ENCODE results near the gene GPER1.
"Not testable (repeated sequence)": the region's sequence is repeated elsewhere in the genome, so short reads cannot be mapped to it uniquely, and the experiment has no call there.

GPER1 gene

DNA sequence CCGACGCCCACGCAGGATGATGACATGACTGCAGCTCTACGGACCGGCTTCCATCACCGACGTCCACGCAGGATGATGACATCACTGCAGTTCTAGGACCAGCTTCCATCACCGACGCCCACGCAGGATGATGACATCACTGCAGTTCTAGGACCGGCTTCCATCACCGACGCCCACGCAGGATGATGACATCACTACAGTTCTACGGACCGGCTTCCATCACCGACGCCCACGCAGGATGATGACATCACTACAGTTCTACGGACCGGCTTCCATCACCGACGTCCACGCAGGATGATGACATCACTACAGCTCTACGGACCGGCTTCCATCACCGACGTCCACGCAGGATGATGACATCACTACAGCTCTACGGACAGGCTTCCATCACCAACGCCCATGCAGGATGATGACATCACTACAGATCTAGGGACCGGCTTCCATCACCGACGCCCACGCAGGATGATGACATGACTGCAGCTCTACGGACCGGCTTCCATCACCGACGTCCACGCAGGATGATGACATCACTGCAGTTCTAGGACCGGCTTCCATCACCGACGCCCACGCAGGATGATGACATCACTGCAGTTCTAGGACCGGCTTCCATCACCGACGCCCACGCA lies 28.6 kb downstream of the GPER1 start:
- not testable (repeated sequence) for DNase-seq (ENCODE audit: low read depth in 3 of 3, low spot score in 1 of 3)

DNA sequence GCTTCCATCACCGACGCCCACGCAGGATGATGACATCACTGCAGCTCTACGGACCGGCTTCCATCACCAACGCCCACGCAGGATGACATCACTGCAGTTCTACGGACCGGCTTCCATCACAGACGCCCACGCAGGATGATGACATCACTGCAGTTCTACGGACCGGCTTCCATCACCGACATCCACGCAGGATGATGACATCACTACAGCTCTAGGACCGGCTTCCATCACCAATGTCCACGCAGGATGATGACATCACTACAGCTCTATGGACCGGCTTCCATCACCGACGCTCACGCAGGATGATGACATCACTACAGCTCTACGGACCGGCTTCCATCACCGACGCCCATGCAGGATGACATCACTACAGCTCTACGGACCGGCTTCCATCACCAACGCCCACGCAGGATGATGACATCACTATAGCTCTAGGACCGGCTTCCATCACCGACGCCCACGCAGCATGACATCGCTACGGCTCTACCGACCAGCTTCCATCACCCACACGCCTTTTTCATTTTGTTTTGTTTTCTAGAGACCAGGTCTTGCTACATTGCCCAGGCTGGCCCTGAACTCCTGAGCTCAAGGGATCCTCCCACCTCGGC lies 29.5 kb downstream of the GPER1 start:
- no peak for DNase-seq (ENCODE audit: low read depth in 3 of 3, low spot score in 1 of 3)

DNA sequence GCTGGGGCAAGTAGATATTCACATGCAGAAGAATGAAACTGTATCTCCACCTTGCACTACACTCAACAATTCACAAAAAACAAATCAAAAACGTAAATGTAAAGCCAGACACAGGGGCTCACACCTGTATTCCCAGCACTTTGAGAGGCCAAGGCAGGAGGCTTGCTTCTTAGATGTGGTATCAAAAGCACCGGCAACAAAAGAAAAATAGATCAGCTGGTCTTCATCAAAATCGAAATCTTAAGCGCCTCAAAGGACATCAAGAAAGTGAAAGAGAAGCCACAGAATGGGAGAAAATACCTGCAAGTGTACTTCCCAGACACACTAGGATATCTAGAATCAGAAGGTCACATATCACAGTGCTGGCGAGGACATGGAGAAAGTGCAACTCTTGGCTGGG lies 31.3 kb downstream of the GPER1 start:
- DNase-seq (ENCODE audit: low read depth in 3 of 3, low spot score in 1 of 3), result no peak

GRCh38 chr7:1120791-1121190 lies 32.9 kb downstream of the GPER1 start:
- DNase-seq (ENCODE audit: low read depth in 3 of 3, low spot score in 1 of 3), result no peak

DNA sequence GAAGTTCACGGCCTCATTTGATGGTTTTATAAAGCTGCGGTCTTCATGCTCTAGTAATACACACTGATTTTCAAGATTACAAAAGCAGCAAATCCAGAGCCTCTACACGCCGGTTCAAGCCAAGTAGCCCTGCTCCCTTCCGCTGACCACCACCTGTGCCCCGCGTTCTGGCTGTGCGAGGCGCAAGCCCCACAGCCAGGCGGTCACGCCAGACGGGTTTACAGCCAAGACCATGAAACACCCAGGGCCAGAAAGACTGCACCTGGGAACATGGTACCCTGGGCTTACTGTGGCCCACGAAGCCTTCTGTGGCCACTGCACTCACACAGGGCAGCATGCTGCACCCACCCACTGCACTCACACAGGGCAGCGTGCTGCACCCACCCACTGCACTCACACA lies 33.6 kb downstream of the GPER1 start:
- DNase-seq (ENCODE audit: low read depth in 3 of 3, low spot score in 1 of 3), result no peak

DNA sequence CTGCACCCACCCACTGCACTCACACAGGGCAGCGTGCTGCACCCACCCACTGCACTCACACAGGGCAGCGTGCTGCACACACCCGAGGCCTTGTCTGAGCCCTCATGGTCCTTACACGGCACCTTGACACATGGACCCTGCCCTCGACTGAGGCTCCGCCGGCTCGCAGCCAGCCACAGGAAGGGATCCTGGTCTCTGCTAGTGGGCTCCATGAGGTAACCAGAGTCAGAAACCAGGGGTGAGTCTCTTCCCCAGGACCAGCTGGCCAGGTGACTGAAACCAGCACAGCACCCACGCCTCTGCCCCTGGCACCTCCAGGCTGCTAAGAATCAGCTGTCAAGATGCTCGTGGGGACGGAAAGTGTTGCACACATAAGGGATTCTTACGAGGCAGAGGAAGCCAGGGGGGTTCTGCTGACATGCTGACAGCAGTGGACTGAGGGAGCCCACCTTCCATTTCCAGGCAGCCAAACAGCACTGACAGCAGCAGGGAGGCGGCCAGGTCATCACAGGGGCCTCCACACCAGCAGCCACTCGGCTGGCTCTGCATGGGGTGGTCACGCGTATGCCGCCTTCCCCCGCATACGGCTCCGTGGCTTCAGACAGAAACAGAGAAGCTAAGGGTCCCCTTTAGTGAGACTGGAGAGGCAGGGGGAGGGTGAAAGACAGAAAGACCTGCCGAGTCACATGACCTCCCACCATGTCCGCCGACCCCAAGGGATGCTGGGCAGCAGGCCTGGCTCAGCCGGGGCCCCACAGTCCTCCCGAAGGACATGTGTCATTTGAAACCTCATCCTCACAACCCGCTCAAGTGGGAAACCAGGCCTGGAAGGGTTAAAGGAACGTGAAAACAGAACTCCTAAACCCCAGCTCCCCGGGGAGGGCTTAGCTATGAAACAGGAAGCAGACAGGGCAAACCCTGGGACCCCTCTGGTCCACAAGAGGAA lies 34.2 kb downstream of the GPER1 start:
- DNase-seq (ENCODE audit: low read depth in 3 of 3, low spot score in 1 of 3), result no peak

GRCh38 chr7:1122832-1123501 lies 35.1 kb downstream of the GPER1 start:
- DNase-seq (ENCODE audit: low read depth in 3 of 3, low spot score in 1 of 3), result no peak

DNA sequence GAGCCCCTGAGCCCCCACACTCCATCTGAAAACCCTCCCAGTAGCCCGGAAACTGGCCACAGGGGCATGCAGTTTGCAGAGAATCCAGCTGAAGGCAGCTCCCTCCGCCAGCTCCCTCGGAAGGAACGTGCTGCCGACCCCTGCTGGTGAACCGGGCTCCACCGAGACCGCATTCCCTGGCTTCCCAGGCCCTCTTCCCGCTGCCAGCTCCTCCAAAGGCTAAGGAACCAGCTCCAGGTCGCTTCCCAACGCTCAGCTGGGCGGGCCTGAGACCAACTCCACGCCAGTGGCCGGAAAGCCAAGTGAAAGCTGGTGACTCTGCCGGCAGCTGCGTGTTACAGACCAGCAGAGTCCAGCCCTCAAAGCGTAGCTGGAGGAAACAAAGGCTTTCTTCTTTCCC lies 35.8 kb downstream of the GPER1 start:
- DNase-seq (ENCODE audit: low read depth in 3 of 3, low spot score in 1 of 3), result no peak

DNA sequence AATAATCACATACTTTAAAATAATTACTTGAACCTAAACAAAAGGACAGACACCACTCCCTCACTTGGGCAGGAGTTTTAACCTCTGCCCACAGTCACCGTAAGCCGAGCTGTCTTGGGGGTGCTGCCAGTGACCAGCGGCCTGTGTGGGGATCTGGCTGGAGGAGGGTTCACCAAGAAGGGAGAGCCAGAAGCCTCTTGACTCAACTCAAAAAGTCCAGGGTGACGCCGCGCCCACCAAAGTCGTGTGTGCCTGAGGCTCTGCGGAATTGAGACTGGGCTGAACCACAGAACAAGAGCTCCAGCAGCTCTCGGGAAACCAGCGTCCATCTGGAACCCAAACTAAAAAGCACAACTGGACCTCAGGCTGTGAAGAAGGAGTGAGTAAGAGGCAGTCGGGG lies 36.3 kb downstream of the GPER1 start:
- no peak for DNase-seq (ENCODE audit: low read depth in 3 of 3, low spot score in 1 of 3)

DNA sequence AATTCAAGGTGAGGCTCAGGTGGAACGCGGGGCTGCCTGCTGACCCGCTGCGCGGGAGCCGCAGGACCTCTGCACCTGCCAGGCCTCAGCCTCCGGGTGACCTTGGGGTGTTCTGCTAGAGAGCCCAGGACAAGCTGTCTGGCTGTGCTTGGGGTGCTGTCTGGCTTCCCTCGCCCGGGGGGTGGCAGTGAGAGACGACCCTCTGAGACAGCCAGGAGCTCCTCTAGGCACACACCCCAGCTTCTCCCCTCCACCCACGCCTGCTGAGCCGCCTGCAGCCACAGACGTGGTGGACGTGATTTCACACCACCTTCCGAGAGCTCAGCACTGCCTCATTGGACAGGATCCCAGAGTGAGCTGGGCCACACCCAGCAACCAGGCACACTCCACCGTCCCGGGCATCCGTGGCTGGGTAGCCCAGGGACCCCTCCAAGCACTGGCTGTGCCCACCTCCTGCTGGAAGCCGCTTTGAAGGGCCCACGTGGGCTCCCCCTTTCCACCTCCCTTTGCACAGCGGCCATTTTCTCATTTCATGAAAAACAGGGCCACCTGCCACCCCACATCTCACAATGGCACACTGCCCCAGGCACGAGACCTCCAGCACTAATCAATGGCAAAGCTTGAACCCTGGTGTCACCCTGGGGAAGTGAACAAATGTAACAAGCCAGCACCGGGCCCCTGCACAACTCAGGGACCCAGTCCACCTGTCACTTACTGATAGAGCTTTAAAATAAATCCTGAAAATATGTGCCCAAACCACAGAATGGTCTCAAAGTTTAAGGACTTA lies 37.1 kb downstream of the GPER1 start:
- no peak for DNase-seq (ENCODE audit: low read depth in 3 of 3, low spot score in 1 of 3)

DNA sequence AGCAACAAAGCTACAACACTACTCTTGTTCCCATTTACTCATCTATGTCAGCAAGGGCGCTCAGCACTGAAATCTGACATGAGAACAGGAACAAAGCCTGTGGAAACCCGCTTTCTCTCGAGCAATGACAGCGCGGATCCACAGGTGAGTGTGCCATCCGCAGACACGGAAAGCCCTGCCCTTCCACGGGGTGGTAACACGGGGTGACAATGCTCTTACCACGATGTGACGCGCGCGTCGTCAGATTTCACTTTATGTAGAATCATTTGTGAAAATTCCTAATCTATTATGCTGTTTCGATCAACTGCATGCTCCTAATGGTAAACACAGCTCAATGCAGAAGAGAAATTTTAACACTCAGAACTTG lies 37.7 kb downstream of the GPER1 start:
- DNase-seq (ENCODE audit: low read depth in 3 of 3, low spot score in 1 of 3), result no peak

DNA sequence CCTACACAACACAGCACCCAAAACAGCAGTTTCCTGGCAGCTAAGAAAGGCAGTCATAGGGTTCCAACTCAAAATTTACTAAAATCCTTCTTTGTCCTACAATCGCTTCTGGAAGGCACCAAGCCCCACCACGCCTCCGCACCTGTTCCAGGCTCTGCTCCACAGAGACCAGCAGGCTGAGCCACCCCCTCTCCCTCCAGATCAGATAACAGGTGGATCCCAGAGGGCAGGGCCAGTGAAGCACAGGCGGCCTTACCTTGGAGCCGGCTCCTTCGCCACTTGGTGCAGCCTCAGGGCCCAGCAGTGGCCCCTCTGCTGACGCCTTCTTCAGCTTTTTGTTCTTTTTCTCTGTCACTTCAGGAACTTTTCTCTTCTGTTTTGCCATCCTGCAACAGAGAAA lies 39.1 kb downstream of the GPER1 start:
- DNase-seq (ENCODE audit: low read depth in 3 of 3, low spot score in 1 of 3), result no peak

DNA sequence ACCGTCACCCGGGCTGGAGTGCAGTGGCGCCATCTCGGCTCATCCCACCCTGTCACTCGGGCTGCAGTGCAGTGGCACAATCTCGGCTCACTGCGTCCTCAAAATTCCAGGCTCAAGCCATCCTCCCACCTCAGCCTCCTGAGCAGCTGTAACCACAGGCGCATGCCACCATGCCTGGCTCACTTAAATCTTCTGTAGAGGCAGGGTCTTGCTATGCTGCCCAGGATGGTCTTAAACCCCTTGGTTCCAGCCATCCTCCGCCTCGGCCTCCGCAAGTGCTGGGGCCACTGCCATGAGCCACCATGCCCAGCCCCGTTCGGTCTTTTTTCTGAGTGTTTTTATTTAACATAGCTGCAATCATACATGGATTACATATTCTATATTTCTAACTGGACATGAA lies 41.5 kb downstream of the GPER1 start:
- no peak for DNase-seq (ENCODE audit: low read depth in 3 of 3, low spot score in 1 of 3)

DNA sequence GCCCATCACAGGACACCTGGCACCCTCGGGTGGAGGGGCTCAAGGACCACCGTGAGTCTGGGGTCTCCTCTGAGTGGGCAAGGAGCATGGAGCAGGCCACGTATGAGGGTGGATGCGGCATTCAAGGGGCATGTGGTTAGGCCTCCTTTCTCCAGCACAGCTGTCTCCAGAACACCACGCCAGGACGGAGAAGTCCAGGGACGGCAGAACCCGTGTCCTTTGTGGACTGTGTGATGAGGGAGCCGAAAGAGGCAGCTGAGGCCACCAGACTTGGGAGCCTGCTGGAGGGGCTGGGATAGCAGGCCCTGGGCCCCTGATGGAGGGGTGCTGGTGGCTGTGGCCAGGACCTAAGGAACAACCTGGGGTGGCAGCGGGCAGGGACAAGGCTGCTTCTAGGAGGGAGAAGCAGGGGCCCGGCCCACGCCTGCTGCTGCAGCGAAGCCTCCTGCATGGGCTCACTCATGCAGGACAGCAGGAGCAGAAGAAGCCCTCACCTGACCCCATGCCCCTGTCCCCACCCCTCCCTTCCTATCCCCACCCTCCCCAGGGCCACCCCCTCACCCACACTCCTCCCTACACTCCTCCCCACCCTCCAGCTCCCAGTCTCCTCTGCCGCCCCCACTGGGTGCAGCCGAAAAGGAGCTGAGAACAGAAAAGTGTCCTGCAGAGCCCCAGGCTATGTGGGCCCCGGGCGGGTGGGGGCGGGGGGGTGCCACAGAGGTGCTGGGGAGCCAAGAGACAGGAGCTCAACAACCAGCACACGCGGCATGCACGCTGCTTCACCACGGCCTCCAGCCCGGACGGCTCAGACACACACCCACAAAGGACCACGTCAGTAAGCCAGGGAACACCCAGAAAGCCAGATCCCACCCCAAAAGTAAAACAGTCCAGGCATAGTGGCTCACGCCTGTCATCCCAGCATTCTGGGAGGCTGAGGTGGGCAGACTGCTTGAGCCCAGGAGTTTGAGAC lies 42.4 kb downstream of the GPER1 start:
- DNase-seq (ENCODE audit: low read depth in 3 of 3, low spot score in 1 of 3), result no peak

GRCh38 chr7:1131471-1132265 lies 43.8 kb downstream of the GPER1 start:
- no peak for DNase-seq (ENCODE audit: low read depth in 3 of 3, low spot score in 1 of 3)

GRCh38 chr7:1134951-1135350 lies 47.0 kb downstream of the GPER1 start:
- DNase-seq (ENCODE audit: low read depth in 3 of 3, low spot score in 1 of 3), result no peak

DNA sequence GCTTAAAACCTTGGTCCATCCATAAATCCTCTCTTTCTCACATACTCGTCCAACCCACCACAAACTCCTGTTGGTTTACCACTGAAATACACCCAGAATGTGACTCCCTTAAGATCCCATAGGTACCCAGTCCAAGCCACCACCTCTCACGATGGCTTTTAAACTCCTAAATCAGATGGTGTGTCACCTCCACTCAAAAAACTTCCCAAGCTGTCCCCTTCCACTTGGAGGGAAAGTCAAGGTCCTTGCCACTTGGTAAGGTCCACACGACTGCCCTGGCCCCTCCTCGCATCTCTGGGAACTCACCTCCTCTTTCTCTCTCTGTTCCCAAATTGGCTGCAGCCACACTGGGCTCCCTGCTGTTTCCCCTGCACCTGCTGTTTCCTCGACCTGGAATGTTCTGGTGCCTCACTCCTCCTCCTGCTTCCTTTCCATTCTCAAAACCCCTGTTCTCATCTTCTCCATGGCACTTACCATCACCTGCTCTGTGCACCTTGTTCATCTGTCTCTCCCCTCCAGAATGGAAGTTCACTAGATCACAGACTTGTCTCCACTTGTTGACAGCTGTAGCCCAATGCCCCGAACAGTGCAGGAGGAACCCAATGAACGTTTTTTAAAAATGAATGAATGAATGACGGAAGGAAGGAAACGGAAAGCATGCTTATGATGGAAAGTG lies 49.1 kb downstream of the GPER1 start:
- no peak for DNase-seq (ENCODE audit: low read depth in 3 of 3, low spot score in 1 of 3)

DNA sequence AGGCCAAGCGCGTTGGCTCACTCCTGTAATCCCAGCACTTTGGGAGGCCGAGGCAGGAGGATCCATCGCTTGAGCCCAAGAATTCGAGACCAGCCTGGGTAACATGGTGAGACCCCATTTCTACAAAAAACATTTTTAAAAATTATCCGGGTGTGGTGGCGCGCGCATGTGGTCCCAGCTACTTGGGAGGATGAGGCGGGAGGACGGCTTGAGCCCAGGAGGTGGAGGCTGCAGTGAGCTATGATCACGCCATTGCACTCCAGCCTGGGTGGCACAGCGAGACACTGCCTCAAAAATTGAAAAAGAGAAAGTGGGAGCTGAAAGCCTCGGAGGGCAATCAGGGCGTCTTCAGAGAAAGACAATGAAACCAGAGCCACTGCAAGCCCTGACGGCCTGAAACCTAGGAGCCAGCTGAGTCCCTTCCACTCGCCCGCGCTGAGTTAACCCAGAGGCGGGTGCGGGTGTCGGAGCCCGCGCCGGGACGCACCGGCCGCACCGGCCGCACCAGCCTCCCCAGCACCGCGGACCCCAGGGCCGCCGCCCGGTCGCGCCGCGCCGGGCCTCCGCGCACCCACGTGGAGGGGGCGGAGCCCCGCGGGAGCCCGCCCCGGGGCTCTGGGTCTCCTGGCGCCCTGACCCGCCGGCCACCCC lies 49.7 kb downstream of the GPER1 start:
- no peak for DNase-seq (ENCODE audit: low read depth in 3 of 3, low spot score in 1 of 3)
